ENCODE results near the gene NOTCH3. TPM values are rescaled to one million over a fixed set of nuclear protein-coding genes. Genes with fewer than 3 reads are reported as not detected.

NOTCH3 gene
- total and polyA plus RNA-seq, 9 donors = 6.1 to 47.6 (median 17.9) TPM

DNA sequence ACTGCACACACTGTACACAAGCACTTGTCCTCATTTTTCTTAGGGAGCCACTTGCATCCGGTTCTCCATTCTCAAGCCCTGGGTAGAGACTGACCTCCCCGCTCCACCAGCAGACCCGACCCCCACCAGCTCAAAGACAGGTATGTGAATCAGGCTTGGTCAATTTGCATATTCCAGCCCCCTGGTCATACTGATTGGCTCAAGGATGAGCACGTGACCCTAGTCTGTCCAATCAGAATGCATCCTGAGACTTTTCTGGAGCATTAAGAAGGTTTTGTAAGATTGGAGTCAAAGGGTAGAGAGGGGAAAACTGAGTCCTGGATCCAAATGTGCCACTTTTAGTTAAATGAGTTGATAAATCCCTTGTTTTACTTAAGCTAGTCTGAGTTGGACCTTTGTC is 34.1 kb downstream of the NOTCH3 start:
- no peak overlapping the region for H3K4me3 ChIP-seq
- no peak overlapping the region for H3K27ac ChIP-seq
- no peaks in the 10 kb centered on the region for H3K4me1 ChIP-seq (ENCODE audit: insufficient read depth)
- DNase-seq = no peak
- intact Hi-C loops (cut with DNase I) = no loop called here
- no peaks in the 10 kb centered on the region for H3K27me3 ChIP-seq
- peaks cover 2 to 4% of the 10 kb centered on the region in 2 donors for H3K9me3 ChIP-seq
- no peak for TF ChIP-seq POLR2A (IDR thresholded peaks at IDR 0.05)
- TF ChIP-seq, protein P1, sequence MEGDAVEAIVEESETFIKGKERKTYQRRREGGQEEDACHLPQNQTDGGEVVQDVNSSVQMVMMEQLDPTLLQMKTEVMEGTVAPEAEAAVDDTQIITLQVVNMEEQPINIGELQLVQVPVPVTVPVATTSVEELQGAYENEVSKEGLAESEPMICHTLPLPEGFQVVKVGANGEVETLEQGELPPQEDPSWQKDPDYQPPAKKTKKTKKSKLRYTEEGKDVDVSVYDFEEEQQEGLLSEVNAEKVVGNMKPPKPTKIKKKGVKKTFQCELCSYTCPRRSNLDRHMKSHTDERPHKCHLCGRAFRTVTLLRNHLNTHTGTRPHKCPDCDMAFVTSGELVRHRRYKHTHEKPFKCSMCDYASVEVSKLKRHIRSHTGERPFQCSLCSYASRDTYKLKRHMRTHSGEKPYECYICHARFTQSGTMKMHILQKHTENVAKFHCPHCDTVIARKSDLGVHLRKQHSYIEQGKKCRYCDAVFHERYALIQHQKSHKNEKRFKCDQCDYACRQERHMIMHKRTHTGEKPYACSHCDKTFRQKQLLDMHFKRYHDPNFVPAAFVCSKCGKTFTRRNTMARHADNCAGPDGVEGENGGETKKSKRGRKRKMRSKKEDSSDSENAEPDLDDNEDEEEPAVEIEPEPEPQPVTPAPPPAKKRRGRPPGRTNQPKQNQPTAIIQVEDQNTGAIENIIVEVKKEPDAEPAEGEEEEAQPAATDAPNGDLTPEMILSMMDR (IDR thresholded peaks at IDR 0.05) = no peak
- WGBS, 3 donors = 68 to 71% (median 70%) methylated on average over 4 of the region's 4 CpGs
- no peaks in the 10 kb centered on the region for H3K36me3 ChIP-seq

DNA sequence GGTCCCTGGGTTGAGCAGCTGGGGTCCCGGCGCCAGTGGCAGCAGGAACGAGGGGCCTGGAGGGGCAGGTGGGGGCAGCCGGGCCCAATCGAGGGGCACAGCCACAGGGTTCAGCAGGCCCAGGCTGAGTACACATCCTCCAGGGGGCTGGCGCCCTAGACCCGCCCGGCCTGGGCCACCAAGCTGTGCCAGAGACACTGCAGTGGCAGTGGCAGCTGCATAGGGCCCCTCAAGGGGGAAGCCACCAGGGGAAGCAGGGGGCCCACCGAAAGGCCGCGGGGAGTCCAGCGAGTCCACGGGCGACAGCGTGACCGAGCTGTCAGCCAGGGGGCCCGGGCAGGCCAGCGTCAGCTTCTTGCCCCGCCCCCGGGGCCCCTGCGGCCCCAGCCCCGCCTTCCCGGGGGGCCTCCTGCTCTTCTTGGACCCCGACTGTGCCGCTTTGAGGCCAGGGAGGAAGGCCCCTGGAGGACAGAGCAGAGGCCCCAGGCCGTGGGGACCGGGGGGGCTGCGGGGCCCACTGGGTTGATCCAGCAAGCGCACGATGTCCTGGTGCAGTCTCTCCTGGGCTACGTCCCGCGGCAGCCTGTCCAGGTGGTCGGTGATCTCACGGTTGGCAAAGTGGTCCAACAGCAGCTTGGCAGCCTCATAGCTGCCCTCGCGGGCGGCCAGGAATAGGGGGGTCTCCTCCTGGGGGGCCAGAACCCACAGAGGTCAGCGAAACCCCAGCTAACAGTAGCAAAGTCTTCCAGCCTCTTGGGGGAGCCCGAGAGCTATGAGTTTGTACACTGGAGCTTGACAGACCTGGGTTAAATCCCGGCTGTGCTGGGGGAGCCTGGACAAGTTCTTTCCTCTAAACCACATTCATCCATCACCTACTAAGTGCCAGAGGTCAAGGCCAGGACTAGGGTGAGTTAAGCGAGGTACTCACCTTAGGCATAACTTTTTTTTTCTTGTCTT is 39.5 kb downstream of the NOTCH3 start:
- Histone ChIP-seq H3K27ac (no peak overlapping the region), H3K4me1 (ENCODE audit: insufficient read depth) (no peaks in the 10 kb centered on the region), H3K36me3 (no peaks in the 10 kb centered on the region), H3K9me3 (peaks cover 2 to 4% of the 10 kb centered on the region in 2 donors), H3K27me3 (no peaks in the 10 kb centered on the region), H3K4me3 (no peak overlapping the region)
- no peak for DNase-seq
- TF ChIP-seq EP300 (IDR thresholded peaks at IDR 0.05) (no peak), POLR2A (IDR thresholded peaks at IDR 0.05) (no peak)
- TF ChIP-seq, protein P1 (IDR thresholded peaks at IDR 0.05) = no peak
- 95 to 97% (median 95%) methylated on average over 39 to 42 of the region's 42 CpGs for WGBS, 3 donors
- intact Hi-C loops (cut with DNase I) = no loop called here

DNA sequence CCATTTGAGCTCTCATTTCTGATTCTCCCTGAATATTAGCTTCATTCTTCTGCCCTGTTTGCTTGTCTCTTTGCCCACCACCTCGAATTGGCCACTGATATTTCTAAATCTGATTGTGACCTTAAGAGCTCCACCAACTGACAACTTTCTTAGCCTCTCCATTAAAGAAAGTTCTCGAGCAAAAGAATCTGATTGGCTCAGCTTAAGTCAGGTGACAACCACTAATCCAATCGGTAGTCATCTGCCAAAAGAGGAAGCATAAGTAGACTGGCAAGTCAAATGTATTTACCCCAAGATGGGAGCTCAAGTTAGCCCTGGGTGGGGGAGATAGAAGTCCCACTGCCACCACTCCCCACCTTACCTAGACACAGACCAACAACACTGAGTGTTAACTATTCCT is 41.5 kb downstream of the NOTCH3 start:
- TF ChIP-seq EP300 (IDR thresholded peaks at IDR 0.05) (no peak), POLR2A (IDR thresholded peaks at IDR 0.05) (no peak)
- TF ChIP-seq, protein P1 (IDR thresholded peaks at IDR 0.05) = no peak
- Histone ChIP-seq H3K27me3 (no peaks in the 10 kb centered on the region), H3K4me3 (no peak overlapping the region), H3K36me3 (no peaks in the 10 kb centered on the region), H3K4me1 (ENCODE audit: insufficient read depth) (no peaks in the 10 kb centered on the region), H3K27ac (no peak overlapping the region), H3K9me3 (no peaks in the 10 kb centered on the region)
- WGBS, 3 donors = 73 to 78% (median 77%) methylated on average over 3 of the region's 3 CpGs
- no peak for DNase-seq
- intact Hi-C loops (cut with DNase I) = loop anchor here in 1 of 4 donors (5.0 kb wide), 1 partner anchor 62 kb away; no protein-coding TSS in a partner anchor

DNA sequence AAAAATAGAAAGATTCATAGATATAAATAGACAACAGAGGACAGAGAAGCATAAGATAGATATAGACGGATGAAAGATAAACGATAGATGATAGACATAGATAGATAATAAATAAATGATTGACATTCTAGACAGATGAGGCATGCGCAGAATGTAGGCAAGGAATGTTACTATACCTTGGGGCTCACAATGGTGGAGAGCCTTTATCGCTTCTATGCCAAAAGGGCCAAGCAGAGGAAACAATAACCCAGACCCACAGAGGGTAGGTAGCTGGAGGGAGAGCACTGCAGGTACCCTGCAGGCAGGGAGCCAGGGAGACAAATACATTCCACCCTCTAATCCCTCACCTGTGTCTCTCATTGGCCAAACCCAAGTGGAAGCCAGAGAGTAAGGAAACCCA is 44.4 kb downstream of the NOTCH3 start:
- DNase-seq = no peak
- Histone ChIP-seq H3K4me1 (ENCODE audit: insufficient read depth) (no peaks in the 10 kb centered on the region), H3K36me3 (no peaks in the 10 kb centered on the region), H3K27ac (no peak overlapping the region), H3K4me3 (no peak overlapping the region), H3K27me3 (no peaks in the 10 kb centered on the region), H3K9me3 (no peaks in the 10 kb centered on the region)
- intact Hi-C loops (cut with DNase I) = loop anchor here in 1 of 4 donors (5.0 kb wide), 1 partner anchor 59 kb away; no protein-coding TSS in a partner anchor
- TF ChIP-seq EP300 (IDR thresholded peaks at IDR 0.05) = no peak
- TF ChIP-seq, protein P1 (IDR thresholded peaks at IDR 0.05) = no peak
- no peak for TF ChIP-seq POLR2A (IDR thresholded peaks at IDR 0.05)
- WGBS, 3 donors = 89 to 96% (median 95%) methylated on average over 4 of the region's 4 CpGs

Data from ovary (tissue), 9 donors.